Left renal pelvis (tissue), 4 donors: Measurements from ENCODE around the gene ZNF728. TPM values are rescaled to one million over a fixed set of nuclear protein-coding genes. Genes with fewer than 3 reads are reported as not detected.
"Not testable (repeated sequence)": the region's sequence is repeated elsewhere in the genome, so short reads cannot be mapped to it uniquely, and the experiment has no call there.

Source experiments
- DNase-seq, 4 donors: peaks; one replicate each; pipeline ENCODE4 v3.0.0-alpha.2; 2013; ENCODE audit warnings: low read depth in 4 of 4, low spot score in 3 of 4
- polyA plus RNA-seq, 4 donors: library from polyadenylated mRNA; unstranded; fragments of 120-200 nt; gene quantifications; one replicate each; pipeline ENCODE4 v1.2.1, GENCODE V29; 2013; ENCODE audit not compliant: insufficient read length in 4 of 4

The ZNF728 gene
- polyA plus RNA-seq, result under 1 TPM; 0.21 to 0.59 (median 0.29) TPM

GRCh38 chr19:23002690-23003422, at the start of gene ZNF728:
Gene ZNF728, minus strand, starts transcription at chr19:23003176. Its CDS starts 146 bp downstream, at chr19:23003030.
- no peak for DNase-seq

- DNase-seq, result no peak
Observed at GRCh38 chr19:23052349-23052748, 49.4 kb upstream of the ZNF728 start.

GRCh38 chr19:23049256-23049655, 46.3 kb upstream of the ZNF728 start:
- no peak for DNase-seq

GRCh38 chr19:23046743-23047142, 43.8 kb upstream of the ZNF728 start:
- no peak for DNase-seq

- DNase-seq, result no peak
Observed at GRCh38 chr19:23033721-23034120, 30.7 kb upstream of the ZNF728 start.

GRCh38 chr19:23015660-23016059, 12.7 kb upstream of the ZNF728 start:
- DNase-seq, result no peak

- DNase-seq, result not testable (repeated sequence)
Observed at GRCh38 chr19:22994957-22995356, 8.0 kb downstream of the ZNF728 start.

- DNase-seq, result no peak
Observed at GRCh38 chr19:22976248-22976647, 26.7 kb downstream of the ZNF728 start.

- not testable (repeated sequence) for DNase-seq
Observed at GRCh38 chr19:22975546-22976136, 27.3 kb downstream of the ZNF728 start.

- no peak for DNase-seq
Observed at GRCh38 chr19:22945560-22945959, 57.4 kb downstream of the ZNF728 start.

- DNase-seq, result no peak
Observed at GRCh38 chr19:22935151-22935550, 67.8 kb downstream of the ZNF728 start.

- not testable (repeated sequence) for DNase-seq
Observed at GRCh38 chr19:22927576-22927975, 75.4 kb downstream of the ZNF728 start.

GRCh38 chr19:22925181-22925580, 77.8 kb downstream of the ZNF728 start:
- not testable (repeated sequence) for DNase-seq

Other genes with a start within 250 kb of the ZNF728 start
- gene ZNF99, start 219.0 kb downstream of the ZNF728 start, polyA plus RNA-seq, result 1 to 10 TPM in 1 of 4 donors, under 1 TPM in 3; 0.70 to 1.3 (median 0.91) TPM
- under 1 TPM in 3 of 4 donors, not detected in 1; 0.10 to 0.13 (median 0.11) TPM for gene ZNF723, start 170.9 kb downstream of the ZNF728 start, polyA plus RNA-seq
- 10 to 100 TPM in 1 of 4 donors, 1 to 10 TPM in 3; 4.9 to 10.2 (median 7.8) TPM for gene ZNF730, start 113.8 kb upstream of the ZNF728 start, polyA plus RNA-seq
- gene ZNF724, start 247.2 kb upstream of the ZNF728 start, polyA plus RNA-seq, result 1 to 10 TPM; 3.3 to 5.9 (median 4.8) TPM